Effector memory CD8-positive, alpha-beta T cell (primary cell): Measurements from ENCODE around the gene SUN1.
"Not testable (repeated sequence)": the region's sequence is repeated elsewhere in the genome, so short reads cannot be mapped to it uniquely, and the experiment has no call there.

Source experiments
- ATAC-seq: fragments of 150-1000 bp; cut with Tn5 transposase; replicated peaks from 2 replicates; pipeline ENCODE4 v1.10.0; 2021; ENCODE audit warnings: mild to moderate bottlenecking, moderate library complexity
- DNase-seq, 3 experiments: peaks; one replicate each; pipeline ENCODE4 v3.0.0; 2021
- H3K27ac Mint-ChIP-seq, 2 donors: one replicate each; pipeline ENCODE4 v1.8.0; 2022; ENCODE audit warnings: mild to moderate bottlenecking in 2 of 2, mixed read lengths in 2 of 2, moderate library complexity in 2 of 2
- H3K27me3 Mint-ChIP-seq, 2 donors: one replicate each; pipeline ENCODE4 v1.8.0; 2022; ENCODE audit warnings: mixed read lengths in 2 of 2
- H3K36me3 Mint-ChIP-seq: one replicate; pipeline ENCODE4 v1.8.0; 2022; ENCODE audit warnings: mild to moderate bottlenecking, moderate library complexity, mixed read lengths; ENCODE audit not compliant: insufficient read depth
- H3K4me1 Mint-ChIP-seq, 2 donors: one replicate each; pipeline ENCODE4 v1.8.0; 2022; ENCODE audit warnings: low read depth in 2 of 2, mixed read lengths in 2 of 2
- H3K4me3 Mint-ChIP-seq, 2 donors: one replicate each; pipeline ENCODE4 v1.8.0; 2022; ENCODE audit warnings: mild to moderate bottlenecking in 2 of 2, mixed read lengths in 2 of 2, moderate library complexity in 2 of 2
- H3K9me3 Mint-ChIP-seq, 2 donors: one replicate each; pipeline ENCODE4 v1.8.0; 2022; ENCODE audit warnings: mixed read lengths in 2 of 2

Gene SUN1

DNA sequence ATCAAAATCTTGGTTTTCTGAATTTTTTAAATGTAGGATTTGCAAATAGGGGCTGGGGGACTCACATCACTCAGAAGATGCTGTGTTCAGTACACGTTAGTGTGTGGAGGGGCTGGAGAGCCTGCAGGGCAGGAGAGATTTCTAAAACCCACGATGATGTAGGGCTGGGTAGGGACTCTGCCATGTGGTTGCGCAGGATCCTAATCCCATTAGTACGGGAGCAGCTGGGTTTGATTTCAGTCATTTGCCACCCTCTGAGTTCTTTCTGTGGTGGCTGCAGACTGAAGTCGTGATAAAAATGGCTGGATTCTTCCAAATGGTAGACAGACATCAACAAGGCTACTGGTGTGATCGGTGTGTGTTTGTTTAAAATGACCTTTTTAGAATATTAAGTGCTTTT, 29.9 kb downstream of the SUN1 start:
- H3K4me3 Mint-ChIP-seq = no peak overlapping the region
- H3K4me1 Mint-ChIP-seq = no peaks in the 10 kb centered on the region
- no peaks in the 10 kb centered on the region for H3K27me3 Mint-ChIP-seq
- ATAC-seq (no peak), DNase-seq (no peak)
- H3K9me3 Mint-ChIP-seq = no peaks in the 10 kb centered on the region
- H3K27ac Mint-ChIP-seq = peak overlapping the region; percentile 66 to 71
- H3K36me3 Mint-ChIP-seq = peaks cover 39% of the 10 kb centered on the region

DNA sequence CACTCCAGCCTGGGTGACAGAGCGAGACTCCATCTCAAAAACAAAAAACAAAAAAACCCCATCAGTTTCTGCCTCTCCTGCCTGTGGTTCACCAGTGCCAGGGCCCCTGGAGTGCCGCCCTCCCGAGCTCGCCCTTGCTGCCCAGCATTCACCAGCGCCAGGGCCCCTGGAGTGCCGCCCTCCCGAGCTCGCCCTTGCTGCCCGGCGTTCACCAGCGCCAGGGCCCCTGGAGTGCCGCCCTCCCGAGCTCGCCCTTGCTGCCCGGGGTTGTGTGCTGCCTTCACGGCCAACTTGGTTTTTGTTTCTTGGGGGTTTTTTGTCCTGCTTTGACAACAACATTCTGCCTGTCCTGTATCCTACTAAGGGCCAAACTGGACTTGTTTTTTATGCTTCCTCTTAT, 30.8 kb downstream of the SUN1 start:
- Mint-ChIP-seq H3K27me3 (no peaks in the 10 kb centered on the region), H3K4me1 (no peaks in the 10 kb centered on the region), H3K9me3 (no peaks in the 10 kb centered on the region), H3K27ac (no peak overlapping the region), H3K4me3 (no peak overlapping the region), H3K36me3 (peaks cover 39% of the 10 kb centered on the region)
- ATAC-seq (no peak), DNase-seq (no peak)

DNA sequence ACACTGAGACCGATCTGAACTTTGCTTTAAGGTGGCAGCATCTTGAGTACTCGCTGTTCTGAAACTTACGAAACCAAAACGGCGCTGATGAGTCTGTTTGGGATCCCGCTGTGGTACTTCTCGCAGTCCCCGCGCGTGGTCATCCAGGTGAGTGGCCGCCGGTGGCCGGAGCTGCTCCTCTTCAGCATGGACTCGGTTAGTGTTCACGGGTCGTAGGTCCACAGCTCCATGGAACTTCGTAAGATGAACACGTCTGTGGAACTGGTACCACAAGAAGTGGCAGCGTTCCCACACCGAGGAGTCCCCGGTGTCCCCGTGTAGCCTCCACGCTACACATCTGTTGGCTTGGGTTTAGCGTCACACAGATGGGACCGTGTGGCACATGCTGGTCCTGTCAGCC, 33.6 kb downstream of the SUN1 start:
- ATAC-seq (no peak), DNase-seq (no peak)
- no peak overlapping the region for H3K27ac Mint-ChIP-seq
- H3K9me3 Mint-ChIP-seq = no peaks in the 10 kb centered on the region
- peaks cover 27% of the 10 kb centered on the region for H3K36me3 Mint-ChIP-seq
- H3K4me3 Mint-ChIP-seq = no peak overlapping the region
- no peaks in the 10 kb centered on the region for H3K4me1 Mint-ChIP-seq
- H3K27me3 Mint-ChIP-seq = no peaks in the 10 kb centered on the region

DNA sequence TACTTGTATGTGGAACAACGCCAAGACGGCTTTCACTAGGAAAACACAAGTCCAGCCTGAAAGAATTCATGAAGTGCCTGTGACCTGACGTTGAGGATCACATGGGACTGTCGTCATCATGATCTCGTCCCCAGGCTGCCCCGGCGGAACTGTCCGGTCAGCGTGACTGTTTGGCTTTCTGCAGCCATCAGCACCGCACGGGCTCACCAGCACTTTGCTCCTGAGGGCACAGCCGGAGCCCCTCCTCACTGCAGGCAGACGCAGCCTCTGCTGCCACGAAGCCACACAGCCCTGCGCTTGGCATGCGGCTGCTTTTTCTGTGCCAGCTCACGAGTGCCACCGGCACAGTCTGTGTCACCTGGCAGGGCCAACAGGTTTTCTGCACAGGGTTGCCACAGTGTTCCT, 34.7 kb downstream of the SUN1 start:
- H3K4me1 Mint-ChIP-seq = no peaks in the 10 kb centered on the region
- DNase-seq (no peak), ATAC-seq (no peak)
- H3K9me3 Mint-ChIP-seq = no peaks in the 10 kb centered on the region
- no peak overlapping the region for H3K4me3 Mint-ChIP-seq
- peaks cover 24% of the 10 kb centered on the region for H3K36me3 Mint-ChIP-seq
- H3K27ac Mint-ChIP-seq = no peak overlapping the region
- no peaks in the 10 kb centered on the region for H3K27me3 Mint-ChIP-seq

DNA sequence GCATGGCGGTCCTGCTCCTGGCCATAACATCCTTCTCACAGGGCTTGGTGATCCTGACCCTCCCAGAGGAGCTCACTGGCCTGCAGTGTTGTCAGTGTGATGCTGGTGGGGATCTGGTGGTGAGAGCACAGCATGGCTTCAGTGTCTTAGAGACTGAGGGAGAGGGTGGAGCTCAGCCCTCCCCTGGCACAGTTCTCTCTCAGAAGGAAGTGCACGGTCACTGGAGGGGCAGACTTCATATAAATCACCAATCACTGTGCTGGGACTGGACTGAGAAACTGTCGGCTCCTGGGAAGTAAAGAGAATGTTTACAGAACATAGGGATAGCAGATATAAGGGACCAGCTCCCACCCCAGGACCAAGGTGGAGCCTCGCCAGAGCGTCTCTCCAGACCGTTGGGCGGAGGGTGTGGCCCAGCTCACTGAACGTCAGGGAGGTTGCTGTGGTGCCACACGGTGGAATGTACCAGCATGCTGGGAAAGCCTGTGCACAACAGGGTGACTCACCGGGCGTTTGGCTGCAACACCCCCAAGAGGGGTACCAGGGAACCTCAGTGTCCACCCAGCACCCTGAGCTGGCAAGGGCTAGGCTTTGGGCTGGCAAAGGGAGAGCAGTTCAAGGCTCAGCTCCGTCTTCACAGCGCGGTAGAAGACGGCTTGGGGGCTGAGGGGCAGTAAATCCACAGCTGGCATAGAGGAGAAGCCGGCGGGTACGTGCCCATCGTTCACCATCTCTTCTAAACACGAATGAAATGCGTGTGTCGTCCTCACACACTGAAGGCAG, 35.3 kb downstream of the SUN1 start:
- no peak overlapping the region for H3K27ac Mint-ChIP-seq
- no peaks in the 10 kb centered on the region for H3K27me3 Mint-ChIP-seq
- H3K4me3 Mint-ChIP-seq = no peak overlapping the region
- peaks cover 23% of the 10 kb centered on the region for H3K36me3 Mint-ChIP-seq
- no peaks in the 10 kb centered on the region for H3K9me3 Mint-ChIP-seq
- ATAC-seq (no peak), DNase-seq (no peak)
- no peaks in the 10 kb centered on the region for H3K4me1 Mint-ChIP-seq

DNA sequence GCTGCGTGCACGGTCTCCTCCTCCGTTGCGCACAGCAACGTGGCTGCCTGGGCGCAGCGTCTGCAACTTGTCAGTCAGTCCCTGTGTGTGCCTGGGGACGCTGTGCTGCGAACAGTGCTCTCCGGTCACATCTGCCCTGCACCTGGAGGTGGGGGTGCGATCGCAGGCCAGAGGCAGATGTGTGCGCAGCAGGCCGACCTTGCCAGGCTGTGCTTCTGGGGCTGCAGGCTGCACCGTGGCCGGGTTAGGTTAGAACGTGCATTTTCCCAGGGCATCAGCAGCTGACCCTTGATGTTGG, 35.9 kb downstream of the SUN1 start:
- Mint-ChIP-seq H3K9me3 (no peaks in the 10 kb centered on the region), H3K27ac (no peak overlapping the region), H3K4me3 (no peak overlapping the region), H3K4me1 (peaks cover 0 to 2% of the 10 kb centered on the region in 2 donors), H3K27me3 (no peaks in the 10 kb centered on the region), H3K36me3 (peaks cover 28% of the 10 kb centered on the region)
- DNase-seq (no peak), ATAC-seq (no peak)

DNA sequence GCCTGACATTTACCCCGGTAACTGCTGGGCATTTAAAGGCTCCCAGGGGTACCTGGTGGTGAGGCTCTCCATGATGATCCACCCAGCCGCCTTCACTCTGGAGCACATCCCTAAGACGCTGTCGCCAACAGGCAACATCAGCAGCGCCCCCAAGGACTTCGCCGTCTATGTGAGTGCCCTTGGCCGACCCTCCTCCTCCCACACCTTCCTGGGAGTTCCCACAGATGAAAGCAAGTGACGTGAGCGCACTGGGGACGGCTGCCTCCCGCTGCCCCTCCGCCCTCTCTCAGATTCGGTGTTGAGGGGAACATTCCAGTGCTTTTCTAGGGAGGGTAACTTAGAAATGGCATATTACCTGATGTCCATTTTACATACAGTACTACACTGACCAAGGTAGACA, 37.1 kb downstream of the SUN1 start:
- peaks cover 25% of the 10 kb centered on the region for H3K36me3 Mint-ChIP-seq
- peaks cover 0 to 6% of the 10 kb centered on the region in 2 donors for H3K4me1 Mint-ChIP-seq
- H3K9me3 Mint-ChIP-seq = no peaks in the 10 kb centered on the region
- no peak for ATAC-seq
- DNase-seq = no peak
- H3K27me3 Mint-ChIP-seq = no peaks in the 10 kb centered on the region
- no peak overlapping the region for H3K27ac Mint-ChIP-seq
- no peak overlapping the region for H3K4me3 Mint-ChIP-seq

DNA sequence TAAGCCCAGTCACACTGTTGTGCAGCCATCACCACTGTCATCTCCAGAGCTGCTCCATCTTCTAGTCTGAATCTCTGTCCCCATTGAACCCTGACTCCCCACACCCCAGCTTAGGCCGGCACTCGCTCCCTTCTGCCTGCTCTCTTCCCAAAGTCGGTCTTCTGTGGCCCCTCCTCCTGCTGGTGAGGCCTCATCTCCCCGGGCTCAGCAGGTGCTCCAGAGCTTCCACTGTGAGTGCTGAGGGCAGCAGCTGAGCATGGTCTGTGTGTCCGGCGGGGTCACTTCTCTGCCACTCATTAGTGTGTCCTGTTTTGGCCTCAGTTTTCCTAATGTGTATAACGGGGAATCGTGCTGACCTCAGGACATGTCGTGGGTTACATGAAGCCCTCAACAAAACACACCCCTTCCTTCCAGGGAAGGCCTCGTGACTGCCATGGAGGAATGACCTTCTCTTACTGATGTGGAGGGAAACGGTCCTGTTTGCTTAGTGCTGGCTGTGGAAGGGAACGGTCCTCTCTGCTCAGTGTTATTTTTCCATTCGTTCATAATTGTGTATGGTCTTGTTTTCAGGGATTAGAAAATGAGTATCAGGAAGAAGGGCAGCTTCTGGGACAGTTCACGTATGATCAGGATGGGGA, 39.7 kb downstream of the SUN1 start:
- Mint-ChIP-seq H3K4me3 (no peak overlapping the region), H3K36me3 (peaks cover 31% of the 10 kb centered on the region), H3K9me3 (no peaks in the 10 kb centered on the region), H3K27me3 (no peaks in the 10 kb centered on the region), H3K4me1 (peaks cover 2 to 7% of the 10 kb centered on the region in 2 donors), H3K27ac (peak overlapping the region in 1 of 2 donors; percentile 38)
- ATAC-seq = no peak
- no peak for DNase-seq

DNA sequence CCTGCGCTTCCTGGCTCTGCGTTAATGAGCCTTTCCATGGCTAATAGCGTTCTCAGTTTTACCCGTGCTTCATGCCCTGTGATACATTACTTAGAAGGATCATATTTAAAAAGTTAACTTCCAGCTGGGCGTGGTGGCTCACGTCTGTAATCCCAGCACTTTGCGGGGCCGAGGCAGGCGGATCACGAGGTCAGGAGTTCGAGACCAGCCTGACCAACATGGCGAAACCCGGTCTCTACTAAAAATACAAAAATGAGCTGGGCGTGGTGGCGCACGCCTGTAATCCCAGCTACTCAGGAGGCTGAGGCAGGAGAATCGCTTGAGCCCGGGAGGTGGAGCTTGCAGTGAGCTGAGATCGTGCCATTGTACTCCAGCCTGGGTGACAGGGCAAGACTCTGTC, 40.4 kb downstream of the SUN1 start:
- H3K4me3 Mint-ChIP-seq, ATAC-seq, H3K27me3 Mint-ChIP-seq, H3K4me1 Mint-ChIP-seq, DNase-seq, H3K9me3 Mint-ChIP-seq: not testable (repeated sequence)
- Mint-ChIP-seq H3K36me3 (peaks cover 34% of the 10 kb centered on the region), H3K27ac (peak overlapping the region in 1 of 2 donors; percentile 19)

DNA sequence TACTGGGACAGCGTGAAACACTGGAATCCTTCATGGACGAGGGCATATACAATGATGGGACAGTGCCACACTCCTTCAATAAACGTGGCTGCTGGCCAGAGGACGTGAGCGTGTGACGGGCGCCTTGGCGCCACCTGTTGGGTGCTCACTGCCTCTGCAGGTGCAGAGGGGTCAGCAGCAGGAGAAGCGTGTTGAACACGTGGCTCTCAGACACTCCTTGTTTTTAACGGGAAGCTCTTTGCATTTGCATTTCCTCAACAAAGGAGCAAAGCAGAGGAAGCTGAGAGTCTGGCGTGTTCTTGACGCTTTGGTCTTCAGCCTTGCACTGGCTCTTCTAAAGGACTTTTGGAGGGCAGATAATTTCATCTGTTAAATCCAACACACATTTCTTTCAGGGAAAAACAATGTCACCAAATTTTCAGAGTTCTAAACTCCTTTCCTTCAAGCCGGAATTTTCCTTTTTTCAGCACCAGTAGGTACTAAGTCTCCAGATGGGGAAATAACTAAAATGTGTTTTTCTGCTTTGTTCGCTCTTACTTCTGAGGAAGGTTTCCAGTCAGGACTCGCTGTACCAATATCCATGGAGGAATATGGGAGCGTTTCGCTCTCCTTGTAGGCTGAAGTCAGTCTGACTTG, 41.2 kb downstream of the SUN1 start:
- H3K27ac Mint-ChIP-seq = no peak overlapping the region
- no peaks in the 10 kb centered on the region for H3K27me3 Mint-ChIP-seq
- DNase-seq = peak; percentile 50 to 58 (median 57)
- no peak overlapping the region for H3K4me3 Mint-ChIP-seq
- no peaks in the 10 kb centered on the region for H3K9me3 Mint-ChIP-seq
- H3K36me3 Mint-ChIP-seq = peaks cover 32% of the 10 kb centered on the region
- peak; percentile 26 for ATAC-seq
- H3K4me1 Mint-ChIP-seq = peaks cover 13 to 14% of the 10 kb centered on the region in 2 donors

DNA sequence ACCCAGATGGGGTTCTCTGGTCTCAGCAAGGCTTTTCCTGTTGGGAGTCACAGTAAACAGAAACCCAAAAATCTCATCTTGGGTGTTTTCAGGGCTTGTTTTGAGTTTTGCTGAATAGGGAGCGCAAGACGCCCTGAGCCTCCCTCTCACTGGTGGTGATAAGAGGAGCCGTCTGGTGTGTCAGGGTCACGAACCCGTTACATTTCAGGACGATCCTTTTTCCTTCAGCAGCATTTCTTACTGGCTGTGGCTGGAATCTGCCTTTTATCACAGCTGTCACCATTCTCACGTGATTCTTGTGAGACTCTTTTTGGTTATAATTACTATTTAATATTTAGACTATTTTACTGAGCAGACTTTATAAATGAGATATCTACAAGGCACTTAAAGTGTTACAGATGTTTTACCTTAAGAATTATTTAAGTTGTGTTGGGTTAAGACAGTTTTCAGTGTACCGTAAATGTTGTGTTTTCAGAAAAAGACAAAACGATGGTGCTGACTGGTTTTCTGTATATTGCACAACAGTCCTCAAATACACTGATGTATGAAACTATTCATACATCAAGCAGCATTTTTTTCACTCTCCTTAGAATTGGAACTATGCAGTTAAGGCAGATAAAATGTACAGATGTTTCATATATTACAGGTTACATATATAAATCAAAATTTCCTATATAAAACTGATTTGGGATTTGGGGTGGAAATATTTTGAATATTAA, 41.9 kb downstream of the SUN1 start:
- DNase-seq = no peak
- Mint-ChIP-seq H3K27me3 (no peaks in the 10 kb centered on the region), H3K4me3 (no peak overlapping the region), H3K4me1 (peaks cover 17 to 18% of the 10 kb centered on the region in 2 donors), H3K27ac (no peak overlapping the region), H3K36me3 (peaks cover 34% of the 10 kb centered on the region), H3K9me3 (no peaks in the 10 kb centered on the region)
- no peak for ATAC-seq

DNA sequence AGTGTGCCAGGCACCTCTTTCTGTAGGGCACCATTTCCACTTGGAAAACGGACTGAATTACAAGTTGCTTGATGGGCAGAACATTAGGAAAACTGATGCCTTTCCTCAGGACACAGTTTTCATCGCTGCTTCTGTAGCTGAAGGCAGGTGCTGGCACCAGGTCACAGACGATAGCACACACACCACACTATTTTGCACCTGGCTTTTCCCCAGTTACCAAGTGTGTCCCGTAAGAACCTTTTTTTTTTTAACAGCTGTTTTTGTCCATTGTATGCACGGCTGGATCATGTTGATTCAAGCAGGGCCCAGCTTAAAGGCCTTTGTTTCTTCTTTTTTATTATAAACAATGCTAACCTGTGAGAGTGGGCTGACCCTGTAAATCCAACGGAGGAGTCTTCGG, 42.8 kb downstream of the SUN1 start:
- Mint-ChIP-seq H3K36me3 (peaks cover 32% of the 10 kb centered on the region), H3K4me3 (no peak overlapping the region), H3K4me1 (peaks cover 18 to 20% of the 10 kb centered on the region in 2 donors), H3K9me3 (no peaks in the 10 kb centered on the region), H3K27ac (no peak overlapping the region), H3K27me3 (no peaks in the 10 kb centered on the region)
- ATAC-seq (no peak), DNase-seq (no peak)

DNA sequence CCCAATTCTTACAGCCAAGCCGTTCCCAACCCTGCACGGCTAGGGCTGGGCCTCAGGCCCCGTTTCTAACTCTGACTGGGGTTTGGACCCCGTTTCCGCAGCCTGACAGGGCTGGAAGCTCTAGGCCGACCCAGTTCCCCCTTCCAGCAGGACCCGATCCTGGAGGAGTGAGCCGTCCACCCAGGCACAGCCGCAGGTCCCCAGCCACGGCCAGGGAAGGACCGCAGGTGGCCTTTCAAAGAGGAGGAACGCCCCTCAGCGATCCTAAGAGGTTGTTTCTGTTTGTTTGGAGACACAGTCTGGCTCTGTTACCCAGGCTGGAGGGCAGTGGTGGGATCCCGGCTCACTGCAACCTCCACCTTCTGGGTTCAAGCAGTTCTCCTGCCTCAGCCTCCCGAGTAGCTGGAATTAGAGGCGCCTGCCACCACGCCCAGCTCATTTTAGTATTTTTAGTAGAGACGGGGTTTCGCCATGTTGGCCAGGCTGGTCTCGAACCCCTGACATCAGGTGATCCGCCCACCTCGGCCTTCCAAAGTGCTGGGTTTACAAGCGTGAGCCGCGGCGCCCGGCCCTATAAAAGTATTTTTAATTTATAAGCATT, 43.3 kb downstream of the SUN1 start:
- no peaks in the 10 kb centered on the region for H3K9me3 Mint-ChIP-seq
- no peaks in the 10 kb centered on the region for H3K27me3 Mint-ChIP-seq
- H3K27ac Mint-ChIP-seq = no peak overlapping the region
- H3K4me3 Mint-ChIP-seq = peak overlapping the region in 1 of 2 donors; percentile 27
- H3K36me3 Mint-ChIP-seq = peaks cover 29% of the 10 kb centered on the region
- no peak for ATAC-seq
- H3K4me1 Mint-ChIP-seq = peaks cover 20 to 22% of the 10 kb centered on the region in 2 donors
- DNase-seq = no peak
